SK-MEL-5 (cell line): ENCODE data around the gene DAPK2. TPM values are rescaled to one million over a fixed set of nuclear protein-coding genes. Genes with fewer than 3 reads are reported as not detected.

ENCODE experiments used
- DNase-seq: peaks from one replicate; pipeline ENCODE4 v3.0.0-alpha.2; 2016; ENCODE audit warnings: low read depth, low spot score
- in situ Hi-C: cut with HindIII; loops from 2 replicates; pipeline ENCODE4 v1.10.0; 2016; ENCODE audit warnings: low sequenced_read_pairs, high pct_unique_total_duplicates, low pct_unique_long_range_greater_than_20kb
- total RNA-seq: library from RNA; depleted of rRNA; stranded (reverse); fragments of >200 nt; shearing (Covaris generic); gene quantifications from 2 replicates; pipeline ENCODE4 v1.2.3, GENCODE V29; 2014

DAPK2 gene
- total RNA-seq, 1 experiment from 2014 or later = 0.69 TPM

DNA sequence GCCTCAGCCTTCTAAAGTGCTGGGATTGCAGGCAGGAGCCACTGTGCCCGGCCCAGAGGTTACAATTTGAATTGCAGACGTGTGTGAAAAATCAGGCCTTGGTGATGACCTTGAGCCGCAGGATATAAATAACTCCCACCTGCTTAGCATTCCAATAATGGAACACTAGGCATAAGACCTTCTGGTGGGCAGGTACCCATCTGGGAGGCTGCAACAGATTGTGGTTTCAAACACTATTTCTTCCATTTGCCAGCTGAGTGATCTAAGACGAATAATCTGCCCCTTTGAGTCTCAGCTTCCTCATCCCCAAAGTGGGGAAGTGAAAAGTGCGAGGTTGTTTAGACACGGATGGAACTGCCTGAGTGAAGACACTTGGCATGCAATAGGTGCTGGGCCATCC, 164.9 kb downstream of the DAPK2 start:
- in situ Hi-C loops = no loop called here
- no peak for DNase-seq

GRCh38 chr15:63880744-63881143, 165.5 kb downstream of the DAPK2 start:
- DNase-seq = no peak
- in situ Hi-C loops = no loop called here

DNA sequence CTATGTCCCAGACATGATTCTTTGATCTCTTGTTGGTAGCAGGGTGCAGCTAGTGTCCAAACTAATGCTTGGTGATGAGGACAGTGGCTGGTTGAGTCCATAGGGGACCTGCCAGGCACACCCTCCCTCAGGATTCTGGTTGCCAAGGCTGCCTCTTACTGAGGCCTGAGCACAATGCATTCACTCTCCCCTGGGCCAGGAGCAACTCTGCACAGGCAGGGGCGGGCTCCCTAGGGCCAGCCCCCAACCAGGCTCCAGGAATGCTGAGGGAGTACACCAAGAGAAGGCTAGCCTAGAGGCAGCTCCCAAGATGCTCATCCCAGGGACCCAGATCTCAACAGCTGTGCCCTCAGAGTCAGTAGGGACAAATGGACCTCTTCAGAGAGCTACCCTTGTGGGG, 166.3 kb downstream of the DAPK2 start:
- DNase-seq = no peak

DNA sequence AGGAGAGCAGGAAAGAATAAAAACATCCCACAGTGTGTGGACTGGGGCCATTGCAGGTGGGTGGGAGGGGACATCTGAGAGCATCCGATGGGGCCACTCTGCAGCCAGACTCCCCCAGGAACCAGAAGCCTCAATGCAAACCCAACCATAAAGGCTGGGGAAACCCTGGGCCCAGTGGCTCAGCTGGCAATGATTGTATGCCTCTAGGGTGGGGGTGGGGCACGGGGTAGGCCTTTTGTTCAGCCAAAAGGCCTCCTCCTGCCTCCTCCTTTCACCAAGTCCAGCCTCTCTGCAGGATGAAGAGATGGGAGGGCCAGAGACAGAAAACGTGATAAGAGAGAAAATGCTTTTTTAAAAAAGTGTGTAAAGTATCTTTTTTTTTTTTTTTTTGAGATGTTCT, 167.1 kb downstream of the DAPK2 start:
- DNase-seq = no peak
- in situ Hi-C loops = no loop called here

More for the DNA sequence above, 166.3 kb downstream of the DAPK2 start:
- in situ Hi-C loops = no loop called here

GRCh38 chr15:63877713-63878271, 168.5 kb downstream of the DAPK2 start:
- DNase-seq = no peak

DNA sequence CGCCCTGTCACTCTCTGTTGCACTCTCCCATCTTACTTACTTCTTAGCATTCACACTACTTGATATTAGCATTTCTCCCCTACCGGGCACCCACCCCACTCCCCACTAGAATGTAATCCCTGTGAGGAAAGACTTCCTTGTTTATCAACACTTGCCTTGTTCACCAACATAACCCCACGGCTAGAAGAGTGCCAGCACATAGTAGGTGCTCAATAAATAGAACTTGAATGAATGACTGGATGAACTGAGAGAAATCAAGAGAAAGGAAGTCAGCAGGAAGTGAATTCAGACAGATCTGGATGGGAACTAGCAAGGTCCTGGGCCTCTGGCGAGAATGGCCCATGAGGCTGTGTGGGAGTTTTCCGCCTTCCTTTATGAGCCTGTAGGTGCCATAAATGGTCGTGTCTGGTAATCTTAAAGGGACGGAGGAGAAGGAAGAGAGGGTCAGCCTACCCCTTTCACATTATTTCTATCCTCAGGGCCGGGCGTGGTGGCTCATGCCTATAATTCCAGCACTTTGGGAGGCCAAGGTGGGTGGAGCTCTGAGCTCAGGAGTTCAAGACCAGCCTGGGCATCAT, 170.1 kb downstream of the DAPK2 start:
- in situ Hi-C loops = no loop called here
- no peak for DNase-seq

More at GRCh38 chr15:63877713-63878271, 168.5 kb downstream of the DAPK2 start:
- in situ Hi-C loops = no loop called here

GRCh38 chr15:63874616-63875015, 171.7 kb downstream of the DAPK2 start:
- no peak for DNase-seq
- in situ Hi-C loops = no loop called here

GRCh38 chr15:63872759-63873510, 173.3 kb downstream of the DAPK2 start:
- DNase-seq = no peak
- in situ Hi-C loops = no loop called here

DNA sequence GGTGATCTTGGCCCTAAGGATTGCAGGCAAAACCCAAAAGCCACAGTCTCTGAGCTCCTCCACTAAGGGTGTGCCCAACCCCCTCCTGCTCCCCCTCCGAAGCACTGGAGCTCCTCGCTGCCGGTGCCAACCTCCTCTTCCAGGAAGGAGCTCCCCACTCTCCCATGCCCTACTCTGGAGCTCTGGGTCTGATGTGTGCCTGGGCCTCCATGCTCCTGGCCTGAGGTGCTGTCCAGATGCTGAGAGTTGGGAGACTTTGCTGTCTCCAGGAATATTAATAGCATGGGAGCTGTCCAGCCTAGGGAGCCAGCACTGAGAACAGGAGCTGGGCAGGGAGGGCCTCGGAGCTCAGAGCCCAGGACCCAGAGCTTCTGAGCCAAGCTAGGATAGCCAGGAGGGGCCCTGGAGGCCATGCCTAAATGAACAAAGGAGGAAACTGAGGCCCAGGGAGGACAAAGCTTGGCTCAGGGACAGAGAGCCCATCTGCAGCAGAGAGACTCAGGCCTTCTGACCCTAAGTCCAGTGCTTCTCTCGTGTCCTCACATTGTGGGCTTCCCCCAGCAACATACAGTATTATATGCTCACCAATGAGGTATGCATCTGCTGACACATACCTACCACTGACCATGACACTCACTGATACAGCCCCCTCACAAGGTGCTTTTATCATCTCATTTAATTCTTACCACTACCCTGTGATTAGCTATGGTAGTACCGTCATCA, 175.6 kb downstream of the DAPK2 start:
- DNase-seq = peak; percentile 63
- in situ Hi-C loops = no loop called here

- in situ Hi-C loops = no loop called here
- DNase-seq = peak; percentile 21
Observed at GRCh38 chr15:63870043-63870394, 176.3 kb downstream of the DAPK2 start.

- DNase-seq = no peak
- in situ Hi-C loops = no loop called here
Observed at GRCh38 chr15:63869371-63870042, 176.8 kb downstream of the DAPK2 start.

DNA sequence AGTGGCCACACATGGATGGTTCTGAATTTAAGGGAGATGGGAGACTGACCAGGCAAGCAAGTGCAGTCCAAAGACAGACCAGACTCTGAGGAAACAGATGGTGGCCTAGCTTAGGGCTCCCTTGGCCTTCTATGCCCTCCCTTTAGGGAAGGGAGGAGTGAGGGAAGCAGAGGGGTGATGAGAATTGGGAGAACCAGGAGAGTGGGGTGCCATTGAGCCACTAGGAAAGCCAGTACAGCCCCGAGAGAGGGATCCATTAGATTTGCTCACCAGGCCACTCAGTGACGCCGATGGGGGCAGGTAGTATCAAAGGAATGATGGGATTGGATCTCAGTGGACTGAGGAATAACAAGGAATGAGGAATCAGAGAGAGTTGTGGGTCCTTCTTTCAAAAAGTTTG, 182.1 kb downstream of the DAPK2 start:
- in situ Hi-C loops = no loop called here
- DNase-seq = no peak

DNA sequence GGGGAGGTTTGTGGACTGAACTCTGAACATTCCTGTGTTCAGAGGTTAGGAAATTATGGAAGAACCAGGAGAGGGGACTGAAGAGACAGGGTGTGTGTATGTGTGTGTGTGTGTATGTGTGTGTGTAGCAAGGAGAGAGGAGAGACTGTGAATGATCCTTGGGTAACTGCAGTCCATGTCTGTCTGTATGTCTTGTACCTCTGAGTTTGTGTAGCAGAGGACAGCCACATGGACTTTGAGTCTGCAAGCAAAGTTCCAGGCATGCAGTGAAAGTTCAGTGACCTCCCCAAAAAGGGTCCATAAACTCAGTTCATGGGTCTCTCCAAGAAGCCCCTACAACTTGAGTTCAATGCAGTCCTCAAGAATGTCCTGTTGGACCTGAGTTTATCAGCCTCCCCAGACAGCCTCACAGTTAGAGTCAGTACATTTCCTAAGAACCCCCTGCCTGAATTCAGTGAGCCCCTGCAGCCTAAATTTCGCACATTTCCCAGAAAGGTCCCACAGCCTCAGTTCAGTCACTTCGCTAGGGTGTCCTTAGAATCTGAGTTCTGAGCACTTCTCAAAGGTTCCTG, 184.3 kb downstream of the DAPK2 start:
- in situ Hi-C loops = no loop called here
- DNase-seq = no peak

DNA sequence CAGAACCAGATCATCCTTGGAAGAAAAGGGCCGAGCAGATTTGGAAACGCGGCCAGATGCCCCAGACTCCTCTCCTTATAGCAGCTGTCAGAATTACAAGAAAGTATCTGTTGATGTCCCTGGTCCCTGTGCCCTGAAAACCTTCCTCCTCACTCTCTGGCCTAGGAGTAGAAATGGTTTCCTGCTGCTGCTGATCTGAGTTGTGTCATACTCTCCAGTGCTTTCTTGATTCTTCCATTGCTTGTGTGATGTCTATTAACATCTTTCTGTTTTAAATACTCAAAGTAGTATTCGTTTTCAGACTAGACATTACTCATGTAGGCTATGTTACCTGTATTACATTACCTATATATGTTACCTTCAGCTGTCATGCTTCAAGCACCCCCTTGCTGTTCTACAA, 185.7 kb downstream of the DAPK2 start:
- DNase-seq = no peak
- in situ Hi-C loops = no loop called here

DNA sequence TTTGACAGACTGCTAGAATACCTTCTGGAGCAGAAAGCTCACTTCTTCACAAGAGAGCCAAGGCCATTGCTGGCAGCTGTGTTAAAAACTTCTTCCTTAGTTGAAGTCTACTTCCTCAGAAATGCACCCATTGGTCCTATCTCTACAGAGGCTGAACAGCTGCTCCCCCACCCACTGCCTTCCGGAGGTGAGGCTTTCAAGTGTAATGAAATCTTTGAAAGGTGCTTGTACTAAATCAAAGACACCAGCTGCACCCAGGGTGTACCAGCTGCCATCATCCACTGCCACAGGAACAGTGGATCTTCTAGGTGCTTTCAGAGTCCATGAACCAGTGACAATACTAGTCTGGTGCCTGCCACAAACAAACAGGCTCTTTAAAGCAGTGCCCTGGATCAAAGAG, 186.1 kb downstream of the DAPK2 start:
- in situ Hi-C loops = no loop called here
- DNase-seq = no peak

- DNase-seq = peak; percentile 35
- in situ Hi-C loops = no loop called here
Observed at GRCh38 chr15:63858881-63859280, 187.4 kb downstream of the DAPK2 start.

DNA sequence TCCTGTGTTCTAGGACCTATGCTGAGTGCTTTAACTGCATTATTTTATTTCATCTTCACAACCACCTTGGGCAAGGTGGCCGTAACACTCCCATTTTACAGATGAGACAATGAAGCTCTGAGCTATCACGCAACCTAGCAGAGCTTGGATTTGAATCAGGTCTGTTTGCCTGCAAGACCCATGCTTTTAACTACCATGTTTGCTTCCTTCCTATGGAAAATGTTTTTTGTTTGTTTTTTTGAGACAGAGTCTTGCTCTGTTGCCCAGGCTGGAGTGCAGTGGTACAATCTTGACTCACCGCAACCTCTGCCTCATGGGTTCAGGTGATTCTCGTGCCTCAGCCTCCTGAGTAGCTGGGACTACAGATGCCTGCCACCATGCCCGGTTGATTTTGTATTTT, 187.8 kb downstream of the DAPK2 start:
- DNase-seq = no peak
- in situ Hi-C loops = no loop called here

- in situ Hi-C loops = no loop called here
- DNase-seq = no peak
Observed at GRCh38 chr15:63857461-63857856, 188.8 kb downstream of the DAPK2 start.
